K562 (cell line): Measurements from ENCODE around the gene UPF1. TPM values are rescaled to one million over a fixed set of nuclear protein-coding genes. Genes with fewer than 3 reads are reported as not detected.
A peak's percentile ranks its signal among the peaks of the same experiment; 100 is the strongest.

Source experiments
- ATAC-seq: fragments of 200-7000 bp; cut with Tn5 transposase; 3 replicates; pipeline ENCODE4 v1.9.1; 2020; ENCODE audit warnings: moderate library complexity
- BruUV-seq: library from RNA; stranded (reverse); fragments of 400-500 nt; replicated peaks from 2 replicates; lab custom pipeline; 2021; lab: Mats Ljungman, UMichigan
- CTCF ChIA-PET: fragments of 300-600 bp; formaldehyde crosslinking; extraction: SDS; loops from one replicate; lab custom pipeline; 2021; ENCODE audit warnings: low intra/inter-chr PET ratio; lab: Yijun Ruan, JAX
- POLR2A ChIA-PET: fragments of 300-600, 350-650 bp; sonication (Branson Sonifier 250); formaldehyde crosslinking; extraction: SDS; loops from one replicate; lab custom pipeline; 2021; ENCODE audit warnings: antibody characterized with exemption, inconsistent platforms; lab: Yijun Ruan, JAX
- DNase-seq, 4 experiments: peaks; one replicate each; pipeline versions ENCODE4 v3.0.0 to v3.0.0-alpha.2; 2011 to 2018; ENCODE audit warnings: low spot score in 3 of 4, mixed read lengths in 3 of 4; ENCODE audit errors: extremely low read depth in 1 of 4
- FAIRE-seq: peaks from 2 replicates; lab custom pipeline; 2011; peaks lifted over from hg19 to GRCh38; lab: Jason Lieb, UNC
- H2AFZ ChIP-seq: 2 replicates; pipeline ENCODE4 v1.6.0; 2011; ENCODE audit warnings: low read depth, low read length, control low read depth, inconsistent platforms
- H3K27ac ChIP-seq: fragments of 200-600 bp; 3 replicates; pipeline ENCODE4 v1.8.0; 2011; ENCODE audit warnings: low read depth, mild to moderate bottlenecking, control low read depth, inconsistent platforms, low read length, moderate library complexity, mixed read lengths; ENCODE audit errors: extremely low read depth
- H3K27me3 ChIP-seq, 2 experiments: fragments of 300-600 bp in 1 of 2; 2 replicates in 1 of 2; 3 replicates in 1 of 2; pipeline versions ENCODE4 v1.6.0 to v1.8.0; 2011; ENCODE audit warnings: inconsistent platforms in 2 of 2, low read length in 2 of 2, mild to moderate bottlenecking in 1 of 2, mixed read lengths in 1 of 2, moderate library complexity in 1 of 2; ENCODE audit not compliant: control insufficient read depth in 2 of 2, insufficient read depth in 2 of 2
- H3K36me3 ChIP-seq: fragments of 300-600 bp; 3 replicates; pipeline ENCODE4 v1.8.0; 2011; ENCODE audit warnings: mild to moderate bottlenecking, low read length, inconsistent platforms; ENCODE audit not compliant: control insufficient read depth, insufficient read depth
- H3K4me1 ChIP-seq, 2 experiments: fragments of 200-600 bp in 1 of 2; replicated peaks in 1 of 2; 2 replicates in 1 of 2; 3 replicates in 1 of 2; pipeline versions ENCODE4 v1.5.1 to v1.8.0; 2011; ENCODE audit warnings: inconsistent platforms in 2 of 2, low read length in 2 of 2, mild to moderate bottlenecking in 1 of 2, mixed read lengths in 1 of 2, moderate library complexity in 1 of 2; ENCODE audit not compliant: control insufficient read depth in 2 of 2, insufficient read depth in 2 of 2
- H3K4me2 ChIP-seq: 2 replicates; pipeline ENCODE4 v1.6.1; 2011; ENCODE audit warnings: low read length, control low read depth, inconsistent platforms, mixed read lengths; ENCODE audit not compliant: insufficient read depth
- H3K4me3 ChIP-seq: fragments of 200-600 bp; sonication (generic), shearing (Covaris generic); 2 replicates; pipeline ENCODE4 v1.5.1; 2016; ENCODE audit warnings: control low read depth, inconsistent platforms
- H3K79me2 ChIP-seq: fragments of 200-600 bp; 3 replicates; pipeline ENCODE4 v1.8.0; 2011; ENCODE audit warnings: low read length, inconsistent platforms; ENCODE audit not compliant: control insufficient read depth, insufficient read depth
- H3K9ac ChIP-seq, 2 experiments: 2 replicates each; pipeline versions ENCODE4 v1.6.0 to v1.6.1; 2011; ENCODE audit warnings: low read depth in 2 of 2, low read length in 2 of 2, control low read depth in 1 of 2, inconsistent platforms in 1 of 2, mild to moderate bottlenecking in 1 of 2, mixed read lengths in 1 of 2; ENCODE audit not compliant: insufficient read depth in 1 of 2
- H3K9me1 ChIP-seq: one replicate; pipeline ENCODE4 v1.6.0; 2011; ENCODE audit warnings: inconsistent platforms, mild to moderate bottlenecking, low read length, moderate library complexity; ENCODE audit not compliant: control insufficient read depth, insufficient read depth
- H3K9me3 ChIP-seq: replicated peaks from 2 replicates; pipeline ENCODE4 v1.5.1; 2011; ENCODE audit warnings: low read depth, low read length, inconsistent platforms; ENCODE audit not compliant: control insufficient read depth, insufficient read depth
- H4K20me1 ChIP-seq: replicated peaks from 2 replicates; pipeline ENCODE4 v1.6.1; 2011; ENCODE audit warnings: low read length, inconsistent platforms, mixed read lengths; ENCODE audit not compliant: control insufficient read depth, insufficient read depth
- POLR2A ChIP-seq: fragments of 450-650 bp; conservative IDR thresholded peaks from 2 replicates; pipeline ENCODE4 v1.6.1; 2016
- ZBTB43 ChIP-seq: sonication (generic); formaldehyde crosslinking; IDR thresholded peaks from 2 replicates; pipeline ENCODE4 v1.8.0; 2023; ENCODE audit warnings: mild to moderate bottlenecking, missing genetic modification reagents
- ZNF407 ChIP-seq: fragments of 450-650 bp; IDR thresholded peaks from 2 replicates; pipeline ENCODE4 v1.6.1; 2016; ENCODE audit warnings: low read depth
- WGBS: fragments of 100-300 bp; shearing (Covaris generic); methylation state at CpG from one replicate; pipeline ENCODE4 v1.1.6; 2016; ENCODE audit warnings: low coverage, mixed read lengths; ENCODE audit not compliant: insufficient coverage; ENCODE audit errors: missing lambda C conversion rate; 5-methylcytosine and 5-hydroxymethylcytosine counted together
- in situ Hi-C: fragments of 300-500 bp; cut with MboI; formaldehyde crosslinking; loops from 4 replicates; pipeline ENCODE4 v1.15.0; 2018; ENCODE audit warnings: inconsistent platforms, mixed read lengths
- intact Hi-C: fragments of 100-400 bp; cut with micrococcal nuclease; formaldehyde crosslinking; loops from 2 replicates; pipeline ENCODE4 v1.14.2; 2022
- polyA plus RNA-seq, 8 experiments: library from polyadenylated mRNA; depleted of rRNA in 4 of 8; stranded (reverse) in 5 of 8; unstranded in 3 of 8; fragments of >200 nt; fragmentation: Nextera tagmentation in 2 of 8; fragmentation: Illumina TruSeq in 1 of 8; extraction: Ambion mirVana in 2 of 8; extraction: Trizol in 1 of 8; gene quantifications; 2 replicates each; pipeline versions ENCODE4 v1.2.1 to v1.2.3, GENCODE V29; 2011 to 2014; ENCODE audit warnings: inconsistent platforms in 1 of 8, missing spikeins in 1 of 8
- total RNA-seq, 7 experiments: library from RNA; depleted of rRNA in 6 of 7; stranded (reverse); fragments of >200 nt in 6 of 7; fragmentation: Illumina TruSeq in 2 of 7; extraction: Trizol in 2 of 7; gene quantifications; 2 replicates each; pipeline versions ENCODE4 v1.2.1 to v1.2.3, GENCODE V29; 2011 to 2021; ENCODE audit warnings: low replicate concordance in 1 of 7

Gene UPF1
- total and polyA plus RNA-seq, 9 of the 15 experiments (the other 6 are each of a cell fraction or from before 2014, with no cell fraction given): 0.34 to 103 (median 27.9) TPM

GRCh38 chr19:18840288-18841267 is 8.8 kb downstream of the UPF1 start:
- Histone ChIP-seq H3K27ac (no peak overlapping the region), H3K4me3 (no peak overlapping the region), H3K27me3 (no peaks in the 10 kb centered on the region), H3K9me1 (peaks cover 22% of the 10 kb centered on the region), H3K79me2 (peaks cover 98% of the 10 kb centered on the region), H3K4me2 (no peak overlapping the region), H4K20me1 (peaks cover 76% of the 10 kb centered on the region), H3K36me3 (peaks cover 77% of the 10 kb centered on the region), H3K9me3 (no peaks in the 10 kb centered on the region), H2AFZ (no peak overlapping the region), H3K4me1 (peaks cover 9 to 35% of the 10 kb centered on the region in 2 experiments; a peak in 4 of 5 replicates), H3K9ac (peak overlapping the region in 1 of 2 experiments; percentile 82; a peak in 2 of 4 replicates)
- FAIRE-seq: no peak
- 85% methylated on average over 24 of the region's 26 CpGs for WGBS
- no peak for ATAC-seq
- intact Hi-C loops (loop anchor here (10.0 kb wide), 1 partner anchor 246 kb away; no protein-coding TSS in a partner anchor), in situ Hi-C loops (no loop called here)
- TF ChIP-seq ZBTB43 (no peak), POLR2A (peak; percentile 33; the same call in 1 of the 2 replicates), ZNF407 (no peak)
- no TSS peak for BruUV-seq
- no peak for DNase-seq
- ChIA-PET POLR2A (interaction anchor here (0.6 to 2.8 kb wide), 13 partner anchors 8 to 69 kb away, joined by 3 to 34 read pairs (median 4); partner anchors contain the start of gene UPF1), CTCF (no interaction called here)
